Non-pigmented ciliary epithelial cell (primary cell): Measurements from ENCODE around the gene CTBP1.

ENCODE experiments used
- DNase-seq: peaks from one replicate; pipeline ENCODE4 v3.0.0-alpha.2; 2010; ENCODE audit warnings: low read depth

Gene CTBP1

GRCh38 chr4:1283711-1284110 is 34.8 kb upstream of the CTBP1 start:
- DNase-seq, result no peak

GRCh38 chr4:1279253-1279652 is 30.3 kb upstream of the CTBP1 start:
- no peak for DNase-seq

DNA sequence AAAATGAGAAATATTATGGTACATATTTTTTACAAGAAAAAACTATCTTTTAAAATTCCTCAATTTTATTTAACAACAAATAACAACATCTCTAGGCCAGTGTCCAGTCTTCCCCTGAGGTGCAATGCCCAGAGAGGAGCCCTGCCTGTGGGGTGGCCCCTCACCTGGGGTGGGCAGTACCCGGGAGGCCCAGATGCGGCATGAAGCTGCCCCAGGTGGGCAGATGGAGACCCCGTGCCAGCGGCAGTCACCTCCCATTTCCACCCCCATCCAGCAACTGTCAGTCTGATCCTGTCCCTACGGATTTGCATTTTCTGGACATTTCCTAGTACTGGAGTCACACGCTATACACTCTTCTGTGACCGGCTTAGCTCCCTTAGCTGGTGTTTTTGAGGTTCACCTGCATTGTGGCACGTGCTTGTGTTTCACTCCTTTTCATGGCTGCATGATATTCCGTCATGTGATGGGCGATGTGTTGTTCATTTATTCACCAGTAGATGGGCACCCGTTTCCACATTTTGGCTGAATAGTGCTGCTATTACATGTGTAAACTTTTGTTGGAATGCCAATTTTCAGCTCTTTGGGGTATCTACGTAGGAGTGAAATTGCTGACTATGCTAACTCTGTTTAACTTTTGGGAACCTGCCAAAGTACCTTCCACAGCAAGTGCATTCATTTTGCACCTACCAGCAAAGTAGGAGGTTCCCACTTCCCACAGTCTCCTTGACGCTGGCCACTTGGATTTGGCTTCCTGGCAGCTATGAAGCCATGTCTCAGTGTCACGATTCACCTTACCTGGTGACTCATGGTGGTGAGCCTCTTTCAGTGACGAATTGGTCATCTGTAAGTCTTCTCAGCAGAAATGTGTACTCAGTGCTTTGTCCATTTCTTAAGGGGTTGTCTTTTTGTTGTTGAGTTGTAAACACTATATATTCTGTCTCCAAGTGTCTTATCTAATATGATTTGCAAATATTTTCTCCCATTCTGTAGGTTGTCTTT is 29.0 kb upstream of the CTBP1 start:
- DNase-seq, result no peak

GRCh38 chr4:1276984-1277383 is 28.1 kb upstream of the CTBP1 start:
- DNase-seq, result no peak

- DNase-seq, result no peak
Observed at GRCh38 chr4:1274871-1275270, 25.9 kb upstream of the CTBP1 start.

DNA sequence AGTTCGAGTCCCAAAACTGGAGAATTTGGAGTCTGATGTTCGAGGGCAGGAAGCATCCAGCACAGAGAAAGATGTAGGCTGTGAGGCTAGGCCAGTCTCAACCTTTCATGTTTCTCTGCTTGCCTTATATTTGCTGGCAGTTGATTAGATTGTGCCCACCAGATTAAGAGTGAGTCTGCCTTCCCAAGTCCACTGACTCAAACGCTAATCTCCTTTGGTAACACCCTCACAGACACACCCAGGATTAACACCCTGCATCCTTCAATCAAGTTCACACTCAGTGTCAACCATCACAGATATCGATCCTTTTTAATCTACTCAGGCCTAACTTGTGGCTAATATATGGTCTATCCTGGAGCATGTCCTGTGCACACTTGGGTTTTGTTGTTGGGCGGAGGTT is 22.8 kb upstream of the CTBP1 start:
- DNase-seq, result no peak

- DNase-seq, result no peak
Observed at GRCh38 chr4:1269209-1269608, 20.3 kb upstream of the CTBP1 start.

DNA sequence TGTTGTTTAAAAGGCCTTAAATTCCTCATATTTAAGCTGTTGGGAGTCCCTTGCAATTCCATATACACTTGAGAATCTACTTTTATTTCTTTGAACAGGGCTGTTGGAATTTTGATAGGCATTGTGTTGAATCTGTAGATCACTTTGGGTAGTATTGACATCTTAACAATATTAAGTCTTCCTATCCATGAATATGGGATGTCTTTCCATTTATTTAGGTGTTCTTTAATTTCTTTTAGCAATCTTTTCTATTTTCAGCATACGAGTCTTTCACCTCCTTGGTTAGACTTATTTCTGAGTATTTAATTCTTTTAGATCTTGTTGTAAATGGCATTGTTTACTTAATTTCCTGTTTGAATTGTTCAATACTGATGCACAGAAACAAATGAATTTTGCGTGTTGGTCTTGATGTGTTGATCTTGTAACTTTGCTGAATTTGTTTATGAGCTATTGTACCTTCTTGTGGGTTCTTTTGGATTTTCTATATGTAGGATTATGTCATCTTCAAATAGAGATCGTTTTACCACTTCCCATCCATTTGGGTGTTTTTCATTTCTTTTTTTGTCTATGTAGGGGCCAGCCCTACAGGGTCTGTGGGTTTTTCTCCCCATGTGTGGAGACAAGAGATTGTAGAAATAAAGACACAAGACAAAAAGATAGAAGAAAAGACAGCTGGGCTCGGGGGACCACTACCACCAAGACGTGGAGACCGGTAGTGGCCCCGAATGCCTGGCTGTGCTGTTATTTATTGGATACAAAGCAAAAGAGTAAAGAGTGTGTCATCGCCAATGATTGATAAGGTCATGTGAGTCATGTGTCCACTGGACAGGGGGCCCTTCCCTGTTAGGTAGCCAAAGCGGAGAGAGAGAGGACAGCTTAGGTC is 18.2 kb upstream of the CTBP1 start:
- no peak for DNase-seq

DNA sequence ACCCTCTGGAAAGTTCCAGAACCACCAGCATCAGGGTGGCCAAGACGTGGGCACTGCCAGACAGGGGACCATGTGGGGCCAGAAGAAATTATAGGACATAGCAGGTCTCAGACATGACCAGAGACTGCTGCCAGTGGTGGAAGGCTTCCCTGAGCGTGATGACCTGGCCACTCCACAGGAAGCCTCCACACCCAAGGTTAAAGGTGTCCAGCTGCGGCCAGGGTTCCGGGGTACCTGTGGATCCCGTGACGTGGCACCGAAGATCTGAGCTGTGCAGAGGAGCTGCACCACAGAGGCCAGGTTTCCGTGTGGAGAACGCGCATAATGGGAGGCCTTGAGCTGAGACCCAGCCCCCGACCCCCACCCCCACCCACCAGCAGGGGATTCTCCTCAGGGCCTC is 16.4 kb upstream of the CTBP1 start:
- DNase-seq, result no peak

- no peak for DNase-seq
Observed at GRCh38 chr4:1264942-1265341, 16.0 kb upstream of the CTBP1 start.

DNA sequence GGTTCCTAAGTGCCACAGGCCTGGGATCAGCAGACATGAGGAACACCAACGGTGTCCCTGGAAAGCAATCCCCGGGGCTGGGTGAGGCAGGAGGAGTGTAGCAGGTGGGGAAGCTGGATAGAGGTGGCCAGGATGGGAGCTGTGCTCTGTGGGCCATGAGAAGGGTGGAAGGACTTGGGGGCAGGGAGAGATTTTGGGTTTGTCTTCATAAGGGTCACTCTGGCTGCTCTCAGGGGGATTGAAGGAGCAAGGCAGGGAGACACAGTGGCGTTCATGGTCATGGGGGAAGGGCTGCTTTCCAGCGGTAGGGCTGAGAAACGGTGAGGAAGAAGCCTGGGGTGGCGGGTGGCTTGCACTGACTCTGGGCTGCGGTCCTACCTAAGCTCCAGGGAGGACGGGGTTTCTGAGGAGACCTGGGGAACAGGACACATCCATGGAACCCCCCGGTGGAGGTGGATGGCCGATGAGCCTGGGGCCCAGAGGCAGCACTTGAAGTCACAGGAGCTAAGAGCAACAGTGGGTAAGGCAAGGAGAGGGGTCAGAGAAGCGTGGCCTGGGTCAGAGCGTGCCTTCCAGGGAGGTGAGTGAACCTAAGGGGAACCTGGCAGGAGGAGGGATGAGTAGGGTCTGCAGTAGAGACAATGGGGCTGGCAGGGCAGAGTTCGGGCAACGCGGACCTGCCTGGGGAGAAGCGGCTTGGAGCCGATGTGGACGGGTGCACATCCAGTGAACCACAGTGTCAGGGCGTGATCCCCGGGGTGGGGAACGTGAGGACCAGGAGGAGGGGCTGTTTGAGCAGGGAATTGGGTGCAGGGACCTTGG is 12.4 kb upstream of the CTBP1 start:
- DNase-seq, result no peak

DNA sequence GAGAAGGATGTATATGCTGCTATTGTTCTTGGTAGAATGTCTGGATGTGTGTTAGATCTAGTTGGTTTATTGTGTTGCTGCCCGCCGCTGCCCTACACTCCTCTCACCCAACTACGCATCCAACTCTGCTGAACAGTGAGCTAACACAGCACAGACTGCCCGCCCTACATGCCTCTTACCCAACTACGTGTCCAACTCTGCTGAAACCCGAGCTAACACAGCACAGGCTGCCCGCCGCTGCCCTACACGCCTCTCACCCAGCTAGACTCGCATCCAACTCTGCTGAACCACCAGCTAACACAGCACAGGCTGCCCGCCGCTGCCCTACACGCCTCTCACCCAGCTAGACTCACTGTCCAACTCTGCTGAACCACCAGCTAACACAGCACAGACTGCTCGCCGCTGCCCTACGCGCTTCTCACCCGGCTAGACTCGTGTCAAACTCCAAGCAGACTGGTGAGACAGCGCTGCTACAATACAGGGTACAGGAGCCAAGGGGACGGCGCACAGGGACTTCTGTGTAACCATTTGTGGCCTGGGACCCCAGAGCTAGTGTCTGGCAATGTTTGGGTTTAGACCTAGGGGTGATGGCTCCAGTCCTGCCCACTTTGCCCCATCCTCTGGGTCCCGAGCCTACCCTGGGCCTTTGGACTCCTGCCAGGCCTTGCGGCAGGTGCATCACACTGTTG is 11.6 kb upstream of the CTBP1 start:
- no peak for DNase-seq

GRCh38 chr4:1259966-1260365 is 11.0 kb upstream of the CTBP1 start:
- no peak for DNase-seq

DNA sequence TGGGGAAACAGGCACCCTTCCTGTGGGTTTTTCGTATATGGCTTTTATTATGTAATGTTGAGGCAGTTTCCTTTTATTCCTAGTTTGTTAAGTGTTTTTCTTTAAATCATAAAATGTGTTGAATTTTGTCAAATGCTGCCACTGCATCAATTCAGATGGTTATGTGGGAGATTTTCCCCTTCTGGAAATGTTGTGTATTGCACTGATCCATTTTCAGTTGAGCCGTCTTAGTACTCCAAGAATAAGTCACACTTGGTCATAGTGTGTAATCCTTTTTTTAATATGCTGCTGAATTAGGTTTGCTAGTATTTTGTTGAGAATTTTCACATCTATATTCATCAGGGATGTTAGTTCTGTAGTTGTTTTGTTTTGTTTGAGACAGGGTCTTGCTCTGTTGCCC is 9.5 kb upstream of the CTBP1 start:
- DNase-seq, result no peak

DNA sequence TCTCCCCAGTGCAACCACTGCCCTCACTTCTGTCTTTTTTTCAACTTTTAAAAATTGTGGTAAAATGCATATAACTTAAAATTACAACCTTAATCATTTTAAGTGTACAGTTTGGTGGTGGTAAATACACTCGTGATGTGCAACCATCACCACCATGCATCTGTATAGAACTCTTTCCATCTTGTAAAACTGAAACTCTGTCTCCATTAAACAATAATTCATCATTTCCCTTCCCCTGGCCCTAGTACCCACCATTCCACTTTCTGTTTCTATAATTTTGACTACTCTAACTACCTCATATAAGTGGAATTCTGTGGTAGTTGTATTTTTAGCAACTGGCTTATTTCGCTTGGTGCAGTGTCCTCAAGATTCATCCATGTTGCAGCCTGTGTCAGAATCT is 6.8 kb upstream of the CTBP1 start:
- no peak for DNase-seq

- DNase-seq, result no peak
Observed at GRCh38 chr4:1255151-1255550, 6.2 kb upstream of the CTBP1 start.

- no peak for DNase-seq
Observed at GRCh38 chr4:1253831-1254230, 4.9 kb upstream of the CTBP1 start.

DNA sequence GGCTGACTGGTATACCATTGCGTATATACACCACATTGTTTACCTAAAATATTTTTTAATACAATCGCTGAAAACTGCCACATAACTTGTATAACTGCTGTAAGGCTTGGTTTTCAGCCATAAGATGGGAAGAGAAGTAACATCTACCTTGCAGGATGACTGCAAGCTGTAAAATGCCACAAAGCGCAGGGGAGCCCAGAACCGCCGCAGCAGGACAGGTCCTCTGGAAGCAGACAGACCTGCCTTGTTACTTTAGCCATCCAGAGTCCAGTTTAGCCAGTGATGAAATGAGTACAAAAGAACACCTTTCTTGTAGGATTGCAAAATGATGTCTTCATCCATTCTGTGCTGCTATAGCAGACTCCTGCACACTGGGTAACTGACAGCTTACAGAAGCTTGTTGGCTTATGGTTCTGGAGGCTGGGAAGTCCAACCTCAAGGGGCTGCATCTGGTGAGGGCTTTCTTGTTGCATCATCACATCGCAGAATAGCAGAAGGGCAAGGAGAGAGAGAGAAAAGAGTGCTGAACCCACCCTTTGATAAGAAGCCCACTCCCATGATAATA is 4.1 kb upstream of the CTBP1 start:
- DNase-seq, result no peak

- DNase-seq, result no peak
Observed at GRCh38 chr4:1251773-1252066, 2.8 kb upstream of the CTBP1 start.

- no peak for DNase-seq
Observed at GRCh38 chr4:1250921-1251772, 2.2 kb upstream of the CTBP1 start.

- DNase-seq, result no peak
Observed at GRCh38 chr4:1250527-1250812, 1.5 kb upstream of the CTBP1 start.
